H1 (cell line): ENCODE results near the gene DGKA. TPM values are rescaled to one million over a fixed set of nuclear protein-coding genes. Genes with fewer than 3 reads are reported as not detected.

ENCODE experiments used
- CTCF ChIA-PET: fragments of 300-600 bp; sonication (Branson Sonifier 250); formaldehyde crosslinking; loops from one replicate; lab custom pipeline; 2021; ENCODE audit not compliant: partially characterized antibody; lab: Charles Lee
- POLR2A ChIA-PET: fragments of 300-600 bp; sonication (Branson Sonifier 250); formaldehyde crosslinking; loops from one replicate; lab custom pipeline; 2021; ENCODE audit warnings: inconsistent platforms; ENCODE audit not compliant: partially characterized antibody; lab: Charles Lee
- DNase-seq, 2 experiments: peaks; one replicate each; pipeline versions ENCODE4 v3.0.0 to v3.0.0-alpha.2; 2010 to 2022; ENCODE audit warnings: low spot score in 2 of 2, low read depth in 1 of 2, mixed read lengths in 1 of 2
- FAIRE-seq: peaks from 2 replicates; lab custom pipeline; 2011; peaks lifted over from hg19 to GRCh38; lab: Jason Lieb, UNC
- H2AFZ ChIP-seq: 2 replicates; pipeline ENCODE4 v1.8.1; 2012; ENCODE audit warnings: low read length, inconsistent platforms
- H2AK5ac ChIP-seq: 2 replicates; pipeline ENCODE4 v1.6.1; 2013; ENCODE audit warnings: low read depth, low read length
- H2BK120ac ChIP-seq: replicated peaks from 2 replicates; pipeline ENCODE3; 2013; ENCODE audit warnings: low read depth, low read length, inconsistent platforms
- H2BK12ac ChIP-seq: 2 replicates; pipeline ENCODE4 v1.6.1; 2013; ENCODE audit warnings: low read depth, low read length
- H2BK15ac ChIP-seq: 2 replicates; pipeline ENCODE4 v1.6.1; 2013; ENCODE audit warnings: low read length
- H2BK20ac ChIP-seq: 2 replicates; pipeline ENCODE4 v1.6.1; 2013; ENCODE audit warnings: low read length
- H2BK5ac ChIP-seq: 2 replicates; pipeline ENCODE4 v1.6.1; 2013; ENCODE audit warnings: low read depth, low read length
- H3K14ac ChIP-seq: 2 replicates; pipeline ENCODE4 v1.6.1; 2013; ENCODE audit warnings: inconsistent platforms; ENCODE audit not compliant: insufficient read length
- H3K18ac ChIP-seq: 2 replicates; pipeline ENCODE4 v1.6.1; 2013; ENCODE audit warnings: low read length; ENCODE audit errors: extremely low read depth
- H3K23ac ChIP-seq: 2 replicates; pipeline ENCODE4 v1.6.1; 2013; ENCODE audit warnings: inconsistent platforms; ENCODE audit not compliant: insufficient read length
- H3K23me2 ChIP-seq: 2 replicates; pipeline ENCODE4 v1.6.1; 2013; ENCODE audit warnings: low read depth, low read length
- H3K27ac ChIP-seq: 2 replicates; pipeline ENCODE4 v1.6.1; 2011; ENCODE audit warnings: low read depth, low read length, inconsistent platforms
- H3K27me3 ChIP-seq, 4 experiments: replicated peaks in 1 of 4; 1 replicate in 1 of 4; 2 replicates in 3 of 4; pipeline versions ENCODE4 v1.6.1 to v1.8.1; 2011 to 2013; ENCODE audit warnings: low read length in 3 of 4, mild to moderate bottlenecking in 3 of 4, inconsistent platforms in 2 of 4, mixed read lengths in 2 of 4, moderate library complexity in 1 of 4; ENCODE audit not compliant: control insufficient read depth in 3 of 4, insufficient read depth in 3 of 4; ENCODE audit errors: extremely low read depth in 1 of 4
- H3K36me3 ChIP-seq, 4 experiments: 2 replicates each; pipeline versions ENCODE4 v1.6.1 to v1.8.1; 2011 to 2013; ENCODE audit warnings: mild to moderate bottlenecking in 4 of 4, low read length in 3 of 4, moderate library complexity in 2 of 4, control low read depth in 1 of 4, inconsistent platforms in 1 of 4; ENCODE audit not compliant: insufficient read depth in 4 of 4, control insufficient read depth in 2 of 4
- H3K4ac ChIP-seq: replicated peaks from 2 replicates; pipeline ENCODE3; 2013; ENCODE audit warnings: low read length, low read depth, mixed read lengths, inconsistent platforms; ENCODE audit not compliant: insufficient read length
- H3K4me1 ChIP-seq, 4 experiments: replicated peaks in 1 of 4; 1 replicate in 1 of 4; 2 replicates in 3 of 4; pipeline versions ENCODE4 v1.6.1 to v1.8.1; 2011 to 2013; ENCODE audit warnings: low read length in 3 of 4, inconsistent platforms in 2 of 4, mixed read lengths in 1 of 4; ENCODE audit not compliant: insufficient read depth in 4 of 4, control insufficient read depth in 3 of 4
- H3K4me2 ChIP-seq, 2 experiments: 2 replicates each; pipeline versions ENCODE4 v1.6.1 to v1.8.1; 2011 to 2013; ENCODE audit warnings: low read depth in 2 of 2, low read length in 2 of 2, control low read depth in 1 of 2, inconsistent platforms in 1 of 2, mild to moderate bottlenecking in 1 of 2; ENCODE audit not compliant: insufficient read depth in 1 of 2
- H3K4me3 ChIP-seq, 4 experiments: fragments of 200-600, 300-600 bp in 1 of 4; sonication (generic), shearing (Covaris generic), sonication (Bioruptor Twin) in 1 of 4; 2 replicates each; pipeline versions ENCODE4 v1.5.1 to v1.8.1; 2011 to 2016; ENCODE audit warnings: low read length in 4 of 4, low read depth in 3 of 4, control low read depth in 2 of 4, inconsistent platforms in 2 of 4, mild to moderate bottlenecking in 2 of 4, mixed read lengths in 1 of 4, moderate library complexity in 1 of 4; ENCODE audit not compliant: insufficient read depth in 2 of 4; ENCODE audit errors: extremely low read depth in 1 of 4
- H3K56ac ChIP-seq: replicated peaks from 2 replicates; pipeline ENCODE3; 2013; ENCODE audit warnings: low read depth, mild to moderate bottlenecking, mixed read lengths, low read length, inconsistent platforms; ENCODE audit not compliant: insufficient read length
- H3K79me1 ChIP-seq: 2 replicates; pipeline ENCODE4 v1.6.1; 2013; ENCODE audit warnings: low read depth, low read length, control low read depth
- H3K79me2 ChIP-seq, 2 experiments: 2 replicates each; pipeline versions ENCODE4 v1.6.1 to v1.8.1; 2012 to 2013; ENCODE audit warnings: low read length in 2 of 2, mild to moderate bottlenecking in 2 of 2, inconsistent platforms in 1 of 2; ENCODE audit not compliant: insufficient read depth in 2 of 2, control insufficient read depth in 1 of 2
- H3K9ac ChIP-seq, 4 experiments: replicated peaks in 1 of 4; 1 replicate in 1 of 4; 2 replicates in 3 of 4; pipeline versions ENCODE4 v1.6.1 to v1.8.1; 2011 to 2013; ENCODE audit warnings: low read depth in 3 of 4, low read length in 3 of 4, control low read depth in 2 of 4, mild to moderate bottlenecking in 2 of 4, moderate library complexity in 2 of 4, inconsistent platforms in 1 of 4; ENCODE audit errors: extremely low read depth in 1 of 4
- H3K9me3 ChIP-seq, 2 experiments: 2 replicates each; pipeline versions ENCODE4 v1.6.1 to v1.8.1; 2012 to 2013; ENCODE audit warnings: mild to moderate bottlenecking in 2 of 2, moderate library complexity in 2 of 2, control low read depth in 1 of 2, inconsistent platforms in 1 of 2, low read depth in 1 of 2, low read length in 1 of 2, mixed read lengths in 1 of 2; ENCODE audit not compliant: insufficient read depth in 2 of 2
- H4K20me1 ChIP-seq, 2 experiments: replicated peaks in 1 of 2; 2 replicates each; pipeline versions ENCODE3 to v1.8.1; 2011 to 2013; ENCODE audit warnings: inconsistent platforms in 2 of 2, low read length in 2 of 2, mild to moderate bottlenecking in 1 of 2; ENCODE audit not compliant: insufficient read depth in 2 of 2, control insufficient read depth in 1 of 2
- H4K5ac ChIP-seq: 2 replicates; pipeline ENCODE4 v1.6.1; 2013; ENCODE audit warnings: low read length, low read depth, mixed read lengths, inconsistent platforms; ENCODE audit not compliant: insufficient read length
- H4K8ac ChIP-seq: 2 replicates; pipeline ENCODE4 v1.8.0; 2013; ENCODE audit warnings: mild to moderate bottlenecking, moderate library complexity, low read length, inconsistent platforms; ENCODE audit not compliant: insufficient read depth; ENCODE audit errors: extremely low read depth
- H4K91ac ChIP-seq: replicated peaks from 2 replicates; pipeline ENCODE3; 2013; ENCODE audit warnings: low read length, mixed read lengths, inconsistent platforms; ENCODE audit not compliant: insufficient read length
- BCL11A ChIP-seq, 2 experiments: IDR thresholded peaks; one replicate each; pipeline ENCODE4 v1.6.1; 2011; ENCODE audit warnings: low read depth in 2 of 2, low read length in 2 of 2, mild to moderate bottlenecking in 2 of 2
- CREB1 ChIP-seq: IDR thresholded peaks from 2 replicates; pipeline ENCODE4 v1.6.1; 2012; ENCODE audit warnings: inconsistent platforms
- E2F6 ChIP-seq: IDR thresholded peaks from 2 replicates; pipeline ENCODE4 v1.6.1; 2012; ENCODE audit warnings: inconsistent platforms
- EGR1 ChIP-seq: IDR thresholded peaks from 2 replicates; pipeline ENCODE4 v1.6.1; 2011; ENCODE audit warnings: low read depth, low read length, borderline replicate concordance
- HDAC6 ChIP-seq: IDR thresholded peaks from one replicate; pipeline ENCODE4 v1.7.1; 2012; ENCODE audit warnings: low read depth, mild to moderate bottlenecking, inconsistent platforms, low read length, moderate library complexity
- KDM4A ChIP-seq: IDR thresholded peaks from one replicate; pipeline ENCODE4 v1.7.1; 2012; ENCODE audit warnings: low read depth, mild to moderate bottlenecking, moderate library complexity, low read length, inconsistent platforms; ENCODE audit not compliant: severe bottlenecking
- MAX ChIP-seq: IDR thresholded peaks from 2 replicates; pipeline ENCODE4 v1.6.1; 2012; ENCODE audit warnings: inconsistent platforms
- POLR2A ChIP-seq, 2 experiments: IDR thresholded peaks; 1 replicate in 1 of 2; 2 replicates in 1 of 2; pipeline ENCODE4 v1.6.1; 2011; ENCODE audit warnings: low read depth in 2 of 2, low read length in 2 of 2, mild to moderate bottlenecking in 2 of 2; ENCODE audit errors: control extremely low read depth in 1 of 2
- RNF2 ChIP-seq: fragments of 200-900, 300-1000 bp; sonication (generic); IDR thresholded peaks from 2 replicates; pipeline ENCODE4 v1.7.1; 2016; ENCODE audit warnings: borderline replicate concordance, low read depth, mild to moderate bottlenecking, antibody characterized with exemption, low read length; ENCODE audit not compliant: poor library complexity, severe bottlenecking; ENCODE audit errors: missing control alignments
- SAP30 ChIP-seq: fragments of 300-600 bp; sonication (generic); IDR thresholded peaks from 2 replicates; pipeline ENCODE4 v1.7.1; 2012; ENCODE audit warnings: low read length, moderate library complexity, mild to moderate bottlenecking, inconsistent platforms; ENCODE audit not compliant: insufficient read depth, insufficient replicate concordance
- SP4 ChIP-seq: IDR thresholded peaks from 2 replicates; pipeline ENCODE4 v1.6.1; 2012; ENCODE audit warnings: low read length, inconsistent platforms
- TAF7 ChIP-seq: optimal IDR thresholded peaks from 2 replicates; pipeline ENCODE3; 2011; ENCODE audit warnings: low read depth, mild to moderate bottlenecking, inconsistent platforms, low read length, moderate library complexity, borderline replicate concordance
- WGBS, 2 experiments: shearing (Covaris generic) in 1 of 2; methylation state at CpG; one replicate each; pipeline versions ENCODE4 v1.1.6 to v1.1.7; 2013 to 2015; ENCODE audit warnings: low lambda C conversion rate in 2 of 2, mixed read lengths in 2 of 2, inconsistent platforms in 1 of 2, low coverage in 1 of 2, missing lambda C conversion rate in 1 of 2; ENCODE audit not compliant: insufficient replicate concordance in 2 of 2, insufficient coverage in 1 of 2, insufficient read length in 1 of 2; ENCODE audit errors: extremely low coverage in 1 of 2, missing lambda C conversion rate in 1 of 2; 5-methylcytosine and 5-hydroxymethylcytosine counted together
- polyA plus RNA-seq, 7 experiments: library from polyadenylated mRNA; depleted of rRNA in 3 of 7; stranded (reverse) in 5 of 7; unstranded in 2 of 7; fragments of >200 nt in 5 of 7; fragments of 200-250 nt in 2 of 7; gene quantifications; 1 replicate in 5 of 7; 2 replicates in 1 of 7; 4 replicates in 1 of 7; pipeline versions ENCODE4 v1.2.1 to v1.2.3, GENCODE V29; 2011 to 2013; ENCODE audit warnings: missing spikeins in 2 of 7, mixed read lengths in 2 of 7
- total RNA-seq: library from RNA; stranded (reverse); fragmentation: NEBNext Ultra II Directional; extraction: Animal tissue kit (Norgen Biotek cat#: 25700); gene quantifications from 2 replicates; pipeline ENCODE4 v1.2.1, GENCODE V29; 2021

The DGKA gene
- total and polyA plus RNA-seq, 2 of the 8 experiments (the other 6 are each of a cell fraction or from before 2014, with no cell fraction given) = 15.9 to 18.0 TPM

- Histone ChIP-seq H3K14ac (no peak overlapping the region), H3K18ac (no peak overlapping the region), H2AFZ (no peak overlapping the region), H2BK12ac (no peak overlapping the region), H3K79me1 (no peaks in the 10 kb centered on the region; the same call in 1 of the 2 replicates), H4K91ac (no peak overlapping the region), H4K5ac (no peak overlapping the region), H2BK15ac (no peak overlapping the region), H3K27ac (no peak overlapping the region), H3K4me2 (no peak overlapping the region), H3K27me3 (no peaks in the 10 kb centered on the region), H3K9ac (no peak overlapping the region), H2BK120ac (no peak overlapping the region), H4K20me1 (peaks cover 0 to 4% of the 10 kb centered on the region in 2 experiments), H3K23ac (no peak overlapping the region), H3K4me1 (no peaks in the 10 kb centered on the region), H3K4me3 (no peak overlapping the region), H3K79me2 (no peaks in the 10 kb centered on the region; a peak in 1 of 4 replicates), H3K36me3 (peaks cover 0 to 22% (median 17%) of the 10 kb centered on the region in 4 experiments; a peak in 7 of 8 replicates), H2BK5ac (no peak overlapping the region), H3K9me3 (no peaks in the 10 kb centered on the region), H2AK5ac (no peak overlapping the region), H3K56ac (no peak overlapping the region), H3K23me2 (no peaks in the 10 kb centered on the region), H2BK20ac (no peak overlapping the region), H3K4ac (no peak overlapping the region), H4K8ac (no peak overlapping the region)
- ChIA-PET CTCF (no interaction called here), POLR2A (interaction anchor here (0.6 to 1.6 kb wide), 4 partner anchors 11 to 161 kb away, joined by 3 to 4 read pairs (median 4); no protein-coding TSS in a partner anchor)
- no peak for DNase-seq
- 96% methylated on average over 1 of the region's 1 CpG; no CpG with 5 or more reads in 1 of the 2 experiments for WGBS, 2 experiments
- FAIRE-seq = no peak
- no peak for TF ChIP-seq E2F6
- TF ChIP-seq POLR2A (IDR thresholded peaks at IDR 0.05; ENCODE audit: control extremely low read depth in 1 of 2, low read depth in 2 of 2, low read length in 2 of 2) = no peak
- no peak for TF ChIP-seq MAX
- TF ChIP-seq SP4 = no peak
- no peak for TF ChIP-seq KDM4A
- TF ChIP-seq BCL11A (IDR thresholded peaks at IDR 0.05; ENCODE audit: low read depth in 2 of 2, low read length in 2 of 2) = no peak
- no peak for TF ChIP-seq SAP30
- TF ChIP-seq TAF7 = no peak
- TF ChIP-seq CREB1 = no peak
- TF ChIP-seq EGR1 = no peak
- no peak for TF ChIP-seq RNF2
- TF ChIP-seq HDAC6 = no peak
These were observed 24.9 kb upstream of the DGKA start for GRCh38 chr12:55906056-55906455.
